ENCODE data around the gene FOXRED2.

GRCh38 chr22:36481393-36482168, 25.3 kb downstream of the FOXRED2 start, which contains the start of gene TXN2:
- TF ChIP-seq CTCF (conservative IDR thresholded peaks at IDR 0.05; ENCODE audit: low read depth in 2 of 2) = no peak
- TF ChIP-seq ZNF331 (CRISPR knock-in tag; IDR thresholded peaks at IDR 0.05; ENCODE audit: low read depth) = no peak

Measured in GM23338 (cell line).